HCT116 (cell line): ENCODE measurements around the gene DIRAS2. TPM values are rescaled to one million over a fixed set of nuclear protein-coding genes. Genes with fewer than 3 reads are reported as not detected.

Experiments
- ATAC-seq: fragments of 200-7000 bp; cut with Tn5 transposase; 2 replicates; pipeline ENCODE4 v1.9.1; 2020; ENCODE audit warnings: mild to moderate bottlenecking, moderate library complexity
- BruUV-seq: library from RNA; stranded (reverse); fragments of 400-500 nt; replicated peaks from 2 replicates; lab custom pipeline; 2021; lab: Mats Ljungman, UMichigan
- CTCF ChIA-PET: fragments of 300-600 bp; sonication (Branson Sonifier 250); formaldehyde crosslinking; loops from one replicate; lab custom pipeline; 2021; ENCODE audit warnings: antibody characterized with exemption; lab: Charles Lee
- POLR2A ChIA-PET: fragments of 300-600, 350-600 bp; sonication (Branson Sonifier 250); formaldehyde crosslinking; loops from one replicate; lab custom pipeline; 2021; ENCODE audit warnings: antibody characterized with exemption; lab: Charles Lee
- RAD21 ChIA-PET, 2 experiments: fragments of 300-600 bp; sonication (Branson Sonifier 250); formaldehyde crosslinking; loops; one replicate each; lab custom pipeline; 2023; ENCODE audit warnings: low total read pairs in 2 of 2; ENCODE audit not compliant: uncharacterized antibody in 2 of 2, unreplicated experiment in 2 of 2, low non-redundant PET in 1 of 2; lab: Charles Lee
- DNase-seq: peaks from one replicate; pipeline ENCODE4 v3.0.0-alpha.2; 2010; ENCODE audit warnings: low read depth, low spot score
- H2AFZ ChIP-seq: fragments of 200-600 bp; shearing (Covaris generic), sonication (generic); 2 replicates; pipeline ENCODE4 v1.6.1; 2017; ENCODE audit warnings: low read depth, mixed run types, mixed read lengths, antibody characterized with exemption, low read length; ENCODE audit not compliant: poor library complexity, severe bottlenecking
- H3K27ac ChIP-seq: 2 replicates; pipeline ENCODE4 v1.5.1; 2012; ENCODE audit warnings: low read depth, low read length
- H3K27me3 ChIP-seq: fragments of 200-600 bp; sonication (generic); 2 replicates; pipeline ENCODE4 v1.6.1; 2016; ENCODE audit warnings: mixed run types, low read length, mixed read lengths; ENCODE audit not compliant: insufficient read depth
- H3K36me3 ChIP-seq, 2 experiments: fragments of 200-500 bp in 1 of 2; fragments of 200-600 bp in 1 of 2; sonication (Bioruptor generic) in 1 of 2; sonication (generic) in 1 of 2; 2 replicates each; pipeline versions ENCODE4 v1.5.1 to v1.6.1; 2014 to 2016; ENCODE audit warnings: low read length in 2 of 2, inconsistent platforms in 1 of 2, mixed read lengths in 1 of 2, mixed run types in 1 of 2; ENCODE audit not compliant: insufficient read depth in 2 of 2, control insufficient read depth in 1 of 2
- H3K4me1 ChIP-seq, 2 experiments: fragments of 200-600 bp in 1 of 2; sonication (generic) in 1 of 2; 2 replicates each; pipeline versions ENCODE4 v1.5.1 to v1.6.1; 2012 to 2017; ENCODE audit warnings: low read length in 2 of 2, inconsistent platforms in 1 of 2, mild to moderate bottlenecking in 1 of 2, mixed read lengths in 1 of 2, mixed run types in 1 of 2, moderate library complexity in 1 of 2; ENCODE audit not compliant: insufficient read depth in 2 of 2, control insufficient read depth in 1 of 2
- H3K4me2 ChIP-seq: fragments of 200-600 bp; sonication (generic); 2 replicates; pipeline ENCODE4 v1.6.1; 2017; ENCODE audit warnings: mixed run types, low read length, mixed read lengths
- H3K4me3 ChIP-seq, 2 experiments: fragments of 200-600 bp in 1 of 2; sonication (generic) in 1 of 2; replicated peaks in 1 of 2; 2 replicates each; pipeline ENCODE4 v1.5.1; 2011 to 2016; ENCODE audit warnings: low read length in 2 of 2, control low read depth in 1 of 2, low read depth in 1 of 2, mild to moderate bottlenecking in 1 of 2, mixed read lengths in 1 of 2, mixed run types in 1 of 2
- H3K79me2 ChIP-seq: fragments of 200-600 bp; sonication (generic); 2 replicates; pipeline ENCODE4 v1.6.1; 2017; ENCODE audit warnings: mild to moderate bottlenecking, mixed run types, low read length, moderate library complexity, mixed read lengths; ENCODE audit not compliant: insufficient read depth
- H3K9ac ChIP-seq: fragments of 200-600 bp; sonication (generic); 2 replicates; pipeline ENCODE4 v1.6.1; 2016; ENCODE audit warnings: low read length, mixed read lengths
- H3K9me2 ChIP-seq: fragments of 200-600 bp; sonication (generic), shearing (Covaris generic); 2 replicates; pipeline ENCODE4 v1.6.1; 2017; ENCODE audit warnings: mixed run types, mild to moderate bottlenecking, moderate library complexity; ENCODE audit not compliant: insufficient read depth
- H3K9me3 ChIP-seq, 2 experiments: fragments of 200-500 bp in 1 of 2; fragments of 200-600 bp in 1 of 2; sonication (Bioruptor generic) in 1 of 2; sonication (generic) in 1 of 2; 2 replicates each; pipeline ENCODE4 v1.6.1; 2014 to 2017; ENCODE audit warnings: low read length in 2 of 2, mixed read lengths in 2 of 2, inconsistent platforms in 1 of 2, low read depth in 1 of 2, mild to moderate bottlenecking in 1 of 2, mixed run types in 1 of 2, moderate library complexity in 1 of 2; ENCODE audit not compliant: control insufficient read depth in 1 of 2, insufficient read depth in 1 of 2
- H4K20me1 ChIP-seq: fragments of 200-600 bp; sonication (generic), shearing (Covaris generic); 2 replicates; pipeline ENCODE4 v1.6.1; 2017; ENCODE audit warnings: mixed run types, mild to moderate bottlenecking, moderate library complexity; ENCODE audit not compliant: insufficient read depth
- ATF3 ChIP-seq: IDR thresholded peaks from 2 replicates; pipeline ENCODE4 v1.6.1; 2012
- CEBPB ChIP-seq: IDR thresholded peaks from 2 replicates; pipeline ENCODE4 v1.6.1; 2012; ENCODE audit warnings: low read depth
- EGR1 ChIP-seq: IDR thresholded peaks from 2 replicates; pipeline ENCODE4 v1.6.1; 2012; ENCODE audit warnings: low read depth
- ELF1 ChIP-seq: IDR thresholded peaks from 2 replicates; pipeline ENCODE4 v1.6.1; 2012; ENCODE audit warnings: low read depth, borderline replicate concordance
- EZH2phosphoT487 ChIP-seq: fragments of 200-600 bp; IDR thresholded peaks from 2 replicates; pipeline ENCODE4 v1.6.1; 2018; ENCODE audit warnings: antibody characterized with exemption, borderline replicate concordance
- POLR2A ChIP-seq: IDR thresholded peaks from 2 replicates; pipeline ENCODE4 v1.7.0; 2011; ENCODE audit warnings: borderline replicate concordance; ENCODE audit not compliant: insufficient read depth, insufficient read length; ENCODE audit errors: extremely low read depth
- POLR2AphosphoS5 ChIP-seq: IDR thresholded peaks from 2 replicates; pipeline ENCODE4 v1.6.1; 2011; ENCODE audit warnings: mild to moderate bottlenecking, low read depth, low read length, moderate library complexity
- RAD21 ChIP-seq: IDR thresholded peaks from 2 replicates; pipeline ENCODE4 v1.6.1; 2012; ENCODE audit warnings: low read depth, mild to moderate bottlenecking
- SIN3A ChIP-seq: IDR thresholded peaks from 2 replicates; pipeline ENCODE4 v1.6.1; 2012; ENCODE audit warnings: low read depth
- SRF ChIP-seq: IDR thresholded peaks from 2 replicates; pipeline ENCODE4 v1.6.1; 2012; ENCODE audit warnings: low read depth
- YY1 ChIP-seq: IDR thresholded peaks from 2 replicates; pipeline ENCODE4 v1.6.1; 2011; ENCODE audit warnings: low read length, low read depth, moderate library complexity, mild to moderate bottlenecking; ENCODE audit not compliant: insufficient replicate concordance; ENCODE audit errors: extremely low read depth
- ZFX ChIP-seq: fragments of 450-650 bp; IDR thresholded peaks from 2 replicates; pipeline ENCODE4 v1.6.1; 2017
- ZNF274 ChIP-seq: fragments of 200-500 bp; sonication (Bioruptor generic); IDR thresholded peaks from 2 replicates; pipeline ENCODE4 v1.6.1; 2014; ENCODE audit warnings: mild to moderate bottlenecking, low read depth, low read length, inconsistent platforms
- intact Hi-C: fragments of 100-400 bp; cut with micrococcal nuclease; formaldehyde crosslinking; loops from 2 replicates; pipeline ENCODE4 v1.10.0; 2022
- total RNA-seq: library from RNA; stranded (reverse); gene quantifications from one replicate; pipeline ENCODE4 v1.2.1, GENCODE V29; 2021; ENCODE audit not compliant: unreplicated experiment

The DIRAS2 gene
- total RNA-seq, 1 experiment from 2014 or later, result not detected

DNA sequence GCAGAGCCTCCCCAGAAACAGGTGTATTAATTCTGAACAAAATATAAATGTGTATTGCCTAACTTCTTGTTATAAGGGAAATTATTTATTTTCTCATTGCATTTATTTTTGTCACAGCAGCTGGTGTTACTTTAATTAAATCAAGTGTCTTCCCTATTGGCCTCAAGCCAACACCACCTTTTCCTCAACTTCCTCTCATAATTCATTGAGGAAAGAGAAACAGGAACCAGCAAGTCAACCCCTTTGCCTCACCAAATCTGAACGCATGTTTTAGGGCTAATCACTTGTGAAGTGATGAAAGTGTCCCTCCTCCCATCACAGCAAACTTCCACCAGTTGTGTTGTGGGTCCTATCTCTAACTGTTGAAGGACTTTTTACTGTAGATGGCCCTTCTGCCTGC, 73.1 kb downstream of the DIRAS2 start:
- ATAC-seq, result no peak
- H3K36me3 ChIP-seq, result no peaks in the 10 kb centered on the region
- no peaks in the 10 kb centered on the region for H3K9me3 ChIP-seq
- CTCF ChIA-PET, result no interaction called here
- no peak overlapping the region for H3K9ac ChIP-seq
- TF ChIP-seq POLR2A (no peak), SRF (no peak), ELF1 (no peak), ZNF274 (no peak), YY1 (no peak), POLR2AphosphoS5 (no peak), EGR1 (no peak), RAD21 (no peak), CEBPB (no peak), ATF3 (no peak), ZFX (no peak)
- TF ChIP-seq, all 23 proteins: peak for 0
- intact Hi-C loops, result no loop called here
- Histone ChIP-seq H3K4me2 (no peak overlapping the region), H3K27ac (no peak overlapping the region), H4K20me1 (no peaks in the 10 kb centered on the region), H3K4me1 (no peaks in the 10 kb centered on the region), H3K4me3 (no peak overlapping the region), H3K79me2 (no peaks in the 10 kb centered on the region), H3K9me2 (no peaks in the 10 kb centered on the region), H3K27me3 (peaks cover 21% of the 10 kb centered on the region; the same call in 1 of the 2 replicates), H2AFZ (no peak overlapping the region)
- POLR2A ChIA-PET, result no interaction called here
- no TSS peak for BruUV-seq
- DNase-seq, result no peak
- RAD21 ChIA-PET, result no interaction called here

- no peak for ATAC-seq
- Histone ChIP-seq H3K9me2 (no peaks in the 10 kb centered on the region), H3K27me3 (peaks cover 21% of the 10 kb centered on the region; the same call in 1 of the 2 replicates), H3K36me3 (no peaks in the 10 kb centered on the region), H3K4me1 (no peaks in the 10 kb centered on the region), H3K27ac (no peak overlapping the region), H3K4me3 (no peak overlapping the region), H4K20me1 (no peaks in the 10 kb centered on the region), H3K9ac (no peak overlapping the region), H2AFZ (no peak overlapping the region), H3K9me3 (no peaks in the 10 kb centered on the region), H3K79me2 (no peaks in the 10 kb centered on the region), H3K4me2 (no peak overlapping the region)
- POLR2A ChIA-PET, result no interaction called here
- CTCF ChIA-PET, result no interaction called here
- intact Hi-C loops, result no loop called here
- RAD21 ChIA-PET, result no interaction called here
- no TSS peak for BruUV-seq
- TF ChIP-seq YY1, result no peak
- no peak for TF ChIP-seq ATF3
- no peak for TF ChIP-seq RAD21
- no peak for TF ChIP-seq EZH2phosphoT487
- TF ChIP-seq CEBPB, result no peak
- no peak for TF ChIP-seq SIN3A
- no peak for DNase-seq
Measured at GRCh38 chr9:90568667-90569066, 74.0 kb downstream of the DIRAS2 start.
